ENCODE data around the gene TBC1D22A.
"Not testable (repeated sequence)": the region's sequence is repeated elsewhere in the genome, so short reads cannot be mapped to it uniquely, and the experiment has no call there.

The TBC1D22A gene

DNA sequence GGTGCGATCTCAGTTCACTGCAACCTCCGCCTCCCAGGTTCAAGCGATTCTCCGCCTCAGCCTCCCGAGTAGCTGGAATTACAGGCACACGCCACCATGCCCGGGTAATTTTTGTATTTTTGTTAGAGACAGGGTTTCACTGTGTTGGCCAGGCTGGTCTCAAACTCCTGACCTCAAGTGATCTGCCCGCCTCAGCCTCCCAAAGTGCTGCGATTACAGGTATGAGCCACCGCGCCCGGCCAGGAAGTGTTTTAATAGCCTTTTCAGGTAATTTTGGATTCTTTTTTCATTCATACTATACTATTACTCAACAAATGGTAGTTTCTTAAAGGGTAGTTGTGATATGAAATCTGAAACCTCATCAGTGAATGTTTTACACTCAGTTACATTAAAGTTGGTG is 216.2 kb downstream of the TBC1D22A start:
- DNase-seq: not testable (repeated sequence)

DNA sequence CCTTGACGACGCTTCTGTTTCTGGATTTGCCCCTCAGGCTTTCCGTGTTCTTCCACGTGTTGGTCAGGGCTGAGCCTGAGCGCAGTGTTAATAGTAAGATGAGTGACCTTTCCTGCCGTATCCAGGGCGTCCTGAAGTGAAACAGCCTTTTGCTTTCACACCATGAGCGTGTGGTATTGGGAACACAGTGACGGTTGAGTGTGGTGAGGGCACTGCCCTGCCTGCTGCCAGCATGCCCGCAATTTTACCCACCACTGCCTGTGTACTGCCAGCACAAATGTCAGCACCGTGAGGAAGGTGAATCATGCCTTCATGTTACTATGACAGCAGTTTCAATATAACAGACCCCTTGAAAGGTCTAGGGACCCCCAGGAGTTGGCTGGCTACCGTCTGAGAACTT is 217.1 kb downstream of the TBC1D22A start:
- DNase-seq: no peak

DNA sequence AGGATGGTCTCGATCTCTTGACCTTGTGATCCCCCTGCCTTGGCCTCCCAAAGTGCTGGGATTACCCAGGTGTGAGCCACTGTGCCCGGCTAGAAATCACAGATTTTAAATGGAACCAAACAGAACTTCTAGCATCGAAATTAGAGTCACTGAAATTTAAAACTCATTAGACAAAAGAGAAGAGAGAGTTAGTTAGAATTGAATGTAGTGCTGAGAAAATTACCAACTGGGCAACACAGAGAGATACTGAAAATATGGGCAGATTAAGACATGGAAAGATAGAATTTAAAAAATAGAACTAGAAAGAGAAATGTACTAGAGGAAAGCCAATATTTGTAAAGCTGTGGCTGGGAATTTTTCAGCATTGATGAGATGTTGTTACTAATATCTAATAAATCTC is 217.9 kb downstream of the TBC1D22A start:
- no peak for DNase-seq

DNA sequence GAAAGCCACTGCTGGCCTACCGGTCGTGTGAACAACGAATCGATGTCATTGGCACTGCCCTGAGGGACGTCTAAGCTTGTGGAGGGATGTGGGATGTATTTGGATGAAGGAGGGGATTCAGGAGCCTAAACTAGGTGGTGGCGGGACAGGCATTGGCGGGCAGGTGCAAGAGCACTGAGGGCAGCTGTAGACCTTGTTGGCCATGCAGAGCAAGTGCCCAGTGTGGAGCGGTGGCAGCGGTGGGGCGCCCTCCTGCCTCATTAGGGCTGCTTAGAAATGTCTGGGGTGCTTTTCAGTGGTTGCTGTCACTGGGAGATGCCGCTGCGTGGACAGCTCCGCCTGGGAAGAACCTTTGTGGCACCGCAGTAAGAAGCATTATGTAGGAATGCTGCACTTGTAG is 220.2 kb downstream of the TBC1D22A start:
- no peak for DNase-seq

DNA sequence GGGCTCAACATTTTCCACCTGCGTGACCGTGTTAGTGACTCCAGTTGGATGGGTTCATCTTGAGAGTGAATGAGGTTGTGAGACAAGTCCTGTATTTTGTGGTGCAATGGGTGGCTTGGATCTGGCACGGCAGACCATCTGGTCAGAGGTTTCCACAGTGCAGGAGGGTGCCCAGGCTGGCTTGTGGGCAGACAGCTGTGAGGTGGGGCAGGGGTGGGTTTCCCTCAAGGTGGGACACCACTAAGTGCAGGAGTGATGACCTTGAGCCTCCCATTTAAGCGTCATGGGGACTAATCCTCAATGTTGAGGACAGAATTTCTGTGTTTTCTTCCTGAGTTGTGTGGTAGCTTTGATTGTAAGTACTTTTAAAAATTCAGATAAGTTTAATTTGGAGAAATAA is 220.6 kb downstream of the TBC1D22A start:
- no peak for DNase-seq

DNA sequence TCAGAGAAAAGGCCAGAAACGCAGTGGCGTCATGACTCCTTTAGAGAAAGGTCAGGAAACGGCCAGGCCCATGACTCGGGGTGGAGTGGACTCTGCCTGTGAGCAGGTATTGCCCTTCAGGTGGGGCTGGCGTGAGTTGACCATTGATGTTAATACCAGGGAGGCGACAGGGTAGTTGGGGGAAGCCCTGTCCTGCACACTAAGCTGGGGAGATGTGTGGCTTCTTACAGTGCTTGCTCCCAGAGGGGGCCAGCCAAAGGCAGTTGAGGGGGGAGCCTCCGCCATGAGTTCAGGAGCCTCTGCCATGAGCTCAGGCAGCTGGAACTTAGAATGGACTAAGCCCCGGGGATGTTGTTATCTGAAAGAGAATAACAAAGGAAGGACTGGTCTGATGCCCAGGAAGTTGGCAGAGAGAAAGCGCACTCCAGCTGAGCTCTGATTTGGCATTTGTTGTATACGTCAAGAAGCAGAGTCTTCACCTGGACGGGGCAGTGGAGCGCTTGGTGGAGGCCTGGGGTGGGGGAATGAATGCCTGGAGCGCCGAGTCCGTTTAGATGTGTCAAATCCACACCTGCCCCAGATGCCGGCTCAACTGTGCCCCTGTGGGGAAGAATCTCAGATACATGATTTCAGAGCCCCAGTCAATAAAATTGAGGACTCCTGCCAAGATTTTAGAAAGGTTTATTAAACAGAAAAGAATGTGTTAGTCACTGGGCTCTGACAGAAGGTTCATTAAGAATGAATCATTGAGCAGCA is 222.5 kb downstream of the TBC1D22A start:
- no peak for DNase-seq

DNA sequence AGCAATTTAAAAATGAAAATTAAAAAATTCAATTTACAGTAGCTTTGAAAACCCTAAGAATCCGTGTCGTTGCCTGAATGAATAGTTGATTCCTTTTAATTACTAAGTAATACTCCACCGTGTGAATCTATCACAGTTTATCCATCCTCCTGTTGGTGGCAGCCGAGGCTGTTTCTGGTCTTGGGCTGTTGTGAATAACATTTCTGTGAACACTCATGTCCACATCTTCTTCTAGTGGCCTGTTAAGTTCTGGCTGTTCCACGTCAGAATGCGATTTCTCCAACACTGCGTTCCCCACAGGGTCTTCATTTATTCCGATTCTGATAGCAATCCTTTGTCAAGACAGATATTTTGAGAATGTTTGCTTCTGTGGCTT is 223.0 kb downstream of the TBC1D22A start:
- DNase-seq: no peak

DNA sequence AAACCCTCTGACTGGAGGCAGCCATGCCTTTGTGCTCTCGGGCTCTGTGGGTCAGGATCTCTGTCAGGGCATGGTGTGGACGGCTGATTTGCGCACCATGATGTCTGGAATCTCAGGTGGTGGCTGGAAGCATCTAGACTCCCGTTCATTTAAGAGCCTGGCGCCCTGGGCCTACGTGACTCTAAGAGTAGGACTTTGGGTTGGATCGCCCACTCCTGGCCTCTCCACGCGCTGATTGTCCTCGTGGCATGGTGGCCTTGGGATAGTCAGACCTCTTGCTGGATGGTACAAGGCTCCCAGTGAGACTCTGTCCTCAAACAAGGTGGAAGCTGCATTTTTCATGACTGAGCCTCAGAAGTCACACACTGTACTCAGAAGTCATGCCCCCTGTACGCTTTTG is 224.3 kb downstream of the TBC1D22A start:
- DNase-seq: no peak

DNA sequence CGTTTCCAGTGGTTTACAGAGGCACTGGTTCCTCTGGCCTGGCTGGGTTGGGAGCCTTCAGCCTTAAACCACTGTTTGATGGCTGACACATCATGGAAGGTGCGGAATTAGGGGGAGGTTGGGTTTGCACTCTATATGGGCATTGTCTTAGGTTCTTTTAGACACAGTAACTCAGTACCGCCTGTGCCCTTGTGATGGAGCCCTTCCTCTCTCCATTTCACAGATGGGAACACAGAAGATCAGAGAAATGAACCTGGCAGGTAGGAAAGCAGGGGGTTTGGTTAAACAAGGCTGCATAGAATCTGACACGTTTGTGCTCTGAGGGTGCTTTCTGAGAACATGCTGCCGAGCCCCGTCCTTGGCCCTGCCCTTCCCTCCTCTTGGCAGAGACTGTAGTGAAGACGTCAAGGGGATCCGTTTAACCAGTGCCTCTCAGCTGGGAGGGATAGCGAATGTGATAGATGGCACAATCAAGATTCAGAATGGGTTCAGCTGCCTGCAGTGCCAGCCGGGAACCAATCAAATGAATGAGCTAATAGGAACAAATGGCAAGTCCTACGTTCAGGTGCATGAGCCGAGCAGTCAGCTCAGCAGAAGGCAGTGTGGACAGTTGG is 228.6 kb downstream of the TBC1D22A start:
- DNase-seq: no peak

DNA sequence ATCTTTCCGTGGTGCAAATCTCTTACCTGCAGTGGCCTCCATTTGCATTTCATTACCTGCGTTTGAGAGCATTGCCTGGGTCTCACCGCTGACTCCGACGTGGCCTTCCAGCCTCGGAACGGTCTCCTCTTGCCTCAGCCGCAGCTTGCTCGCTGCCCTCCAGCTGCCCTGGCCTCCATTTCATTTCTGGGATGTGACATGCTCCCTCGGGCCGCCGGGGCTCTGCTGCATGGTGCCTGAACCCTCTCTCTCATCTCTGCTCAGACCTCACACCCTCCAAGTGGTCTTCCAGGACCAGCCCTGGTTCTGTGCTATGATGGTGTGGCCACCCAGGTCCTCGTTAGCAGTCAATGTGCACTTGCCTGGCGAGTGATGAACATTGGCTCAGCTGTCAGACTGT is 229.2 kb downstream of the TBC1D22A start:
- DNase-seq: no peak

DNA sequence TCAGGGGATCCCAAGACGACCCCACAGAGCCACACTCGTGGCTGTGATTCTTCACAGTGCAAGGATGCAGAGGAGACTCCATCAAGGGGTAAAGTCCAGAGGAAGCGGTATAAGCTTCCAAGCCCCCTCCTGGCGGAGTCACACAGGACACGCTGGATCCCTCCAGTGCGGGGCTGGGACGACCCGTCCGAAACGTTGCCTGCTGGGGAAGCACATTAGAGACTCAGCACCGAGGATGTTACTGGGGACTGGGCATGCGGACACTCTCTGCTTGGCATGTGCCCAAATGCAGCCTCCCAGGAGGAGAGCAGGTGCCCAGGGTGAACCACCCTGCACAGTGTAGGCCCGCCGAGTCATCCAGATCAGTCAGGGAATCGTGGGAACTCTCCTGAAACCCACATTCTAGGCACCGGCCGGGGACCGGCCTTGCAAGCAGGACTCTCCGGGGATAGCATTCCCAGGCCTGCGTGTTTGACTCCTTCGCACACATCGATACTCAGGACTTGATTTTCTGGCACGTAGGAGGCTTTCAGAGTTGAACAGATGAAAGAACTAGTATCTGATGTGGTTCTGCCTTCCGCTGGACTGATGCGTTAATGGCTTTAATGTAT is 229.8 kb downstream of the TBC1D22A start:
- DNase-seq: no peak

DNA sequence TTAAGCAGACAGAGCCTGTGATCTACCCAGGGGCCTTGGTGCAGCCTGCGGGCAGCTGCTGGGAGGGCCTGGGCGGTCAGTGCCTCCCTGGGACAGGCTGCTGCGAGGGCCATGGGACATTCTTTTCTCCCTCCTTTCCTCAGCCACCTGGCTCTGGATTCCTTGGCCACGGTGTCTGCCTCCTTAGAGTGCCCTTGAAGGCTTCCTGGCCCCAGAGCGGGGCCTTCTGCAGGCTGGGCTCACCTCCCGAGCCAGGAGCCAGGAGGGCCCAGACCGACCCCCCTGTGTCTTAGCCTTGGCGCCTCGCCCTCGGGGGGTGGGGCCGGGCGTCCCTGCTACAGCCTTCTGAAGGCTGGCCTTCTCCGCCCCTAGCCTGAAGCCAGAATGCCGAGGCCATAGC is 231.2 kb downstream of the TBC1D22A start:
- no peak for DNase-seq

DNA sequence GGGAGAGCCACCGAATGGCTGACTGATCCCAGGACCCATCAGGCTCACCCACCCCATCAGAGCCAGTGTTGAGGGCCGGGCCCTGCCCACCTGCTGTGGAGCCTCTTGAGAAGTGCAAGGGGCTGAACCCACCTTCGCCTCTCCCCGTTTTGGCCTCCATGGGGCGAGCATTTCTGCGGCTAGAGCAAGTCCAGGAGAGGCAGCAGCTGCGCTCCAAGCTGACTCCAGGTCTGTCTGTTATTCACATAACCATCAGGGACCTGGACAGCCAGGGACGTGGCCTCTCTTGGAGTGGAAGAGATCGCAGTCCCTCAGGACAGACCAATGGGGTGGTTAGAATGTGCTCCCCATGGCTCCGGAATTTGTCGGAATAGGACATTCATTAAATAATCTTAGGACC is 231.8 kb downstream of the TBC1D22A start:
- DNase-seq: no peak

DNA sequence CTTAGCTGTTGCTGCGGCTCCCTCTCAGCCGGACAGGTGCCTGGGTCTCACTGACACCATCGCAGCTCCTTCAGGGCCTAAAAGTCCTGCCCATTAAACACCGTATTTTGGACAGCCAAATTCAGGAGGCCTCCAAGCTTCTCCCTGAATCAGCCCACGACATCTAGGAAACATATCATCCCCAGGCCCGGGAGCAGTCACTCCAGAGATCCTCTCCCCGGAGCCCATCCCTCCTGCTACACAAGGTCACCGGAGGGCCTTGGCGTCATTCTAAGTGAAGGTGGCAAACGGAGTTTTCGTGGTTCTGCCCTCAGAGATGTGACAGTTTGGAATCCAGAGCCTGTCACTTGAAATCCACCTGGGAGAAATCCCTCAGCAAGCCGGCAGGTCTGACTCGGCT is 232.5 kb downstream of the TBC1D22A start:
- DNase-seq: no peak

DNA sequence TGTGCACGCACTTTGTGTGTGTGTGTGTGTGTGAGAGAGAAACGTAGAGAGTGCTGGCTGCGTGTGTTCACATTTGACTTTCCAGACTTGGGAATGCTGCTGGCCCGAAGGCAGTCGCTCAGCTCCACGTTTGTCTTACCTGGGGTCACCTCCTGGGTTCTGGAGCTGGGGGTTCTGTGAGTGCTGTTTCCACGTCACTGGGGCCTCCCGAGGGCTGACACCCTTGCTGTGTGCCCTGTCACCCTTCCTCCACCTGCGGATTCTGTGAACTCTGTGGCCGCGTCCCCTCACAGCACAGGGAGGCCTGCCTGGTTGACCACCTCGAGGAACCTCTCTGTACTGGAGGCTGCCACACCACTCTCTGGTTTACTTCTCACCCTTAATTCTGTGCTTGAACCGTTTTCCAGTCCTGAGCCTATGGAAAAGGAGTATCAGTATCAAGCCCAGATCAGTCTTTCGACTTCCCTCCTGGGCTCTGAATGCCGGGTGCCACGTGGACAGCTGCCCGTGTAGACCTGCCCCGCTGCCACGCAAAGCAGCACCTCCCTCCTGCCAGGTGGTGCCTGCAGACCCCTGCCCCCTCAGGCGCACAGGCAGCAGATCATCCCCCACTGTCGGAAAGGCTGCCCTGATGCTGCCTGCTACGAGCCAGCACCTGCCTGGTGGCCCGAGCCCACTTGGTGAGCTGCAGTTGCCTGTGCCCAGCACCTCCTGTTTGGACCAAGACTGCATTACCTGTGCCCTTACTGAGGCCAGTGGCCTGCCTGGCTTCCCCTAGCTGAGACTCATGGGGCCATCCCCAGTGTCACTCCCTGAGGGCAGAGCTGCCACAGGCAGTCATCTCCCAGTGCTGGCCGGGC is 233.3 kb downstream of the TBC1D22A start:
- DNase-seq: no peak

DNA sequence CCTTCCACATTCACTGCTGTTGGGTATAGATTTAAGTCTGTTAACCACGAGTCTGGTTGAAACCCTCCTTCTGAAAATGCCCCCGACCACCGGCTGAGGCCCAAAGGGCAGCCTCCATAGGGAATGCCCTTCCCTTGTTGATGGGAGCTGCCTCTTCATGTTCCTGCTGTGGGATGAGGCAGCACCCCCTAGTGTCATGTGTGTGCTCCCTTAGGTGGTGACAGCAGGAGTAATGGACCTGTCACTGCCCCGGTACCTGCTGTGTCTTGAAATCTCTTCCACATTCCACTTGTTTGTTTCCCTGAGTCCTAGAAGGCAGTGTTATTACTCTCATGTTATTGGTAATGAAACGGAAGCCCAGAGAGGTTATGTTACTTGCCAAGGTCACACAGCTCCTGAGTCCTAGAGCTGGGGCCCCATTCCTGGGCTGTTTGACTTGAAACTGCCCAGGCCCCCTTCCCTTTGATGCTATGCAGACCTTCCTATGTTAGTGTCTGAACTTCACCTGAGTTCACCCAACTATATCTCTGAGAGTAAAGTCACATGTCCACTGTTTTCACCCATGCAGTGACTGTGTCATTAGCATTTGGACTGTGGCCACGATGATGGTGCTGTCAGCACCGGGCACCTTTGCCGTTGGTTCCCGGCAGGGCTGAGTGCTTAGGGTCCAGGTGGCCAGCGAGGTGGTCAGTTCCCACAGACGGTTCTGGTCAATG is 234.3 kb downstream of the TBC1D22A start:
- DNase-seq: no peak

DNA sequence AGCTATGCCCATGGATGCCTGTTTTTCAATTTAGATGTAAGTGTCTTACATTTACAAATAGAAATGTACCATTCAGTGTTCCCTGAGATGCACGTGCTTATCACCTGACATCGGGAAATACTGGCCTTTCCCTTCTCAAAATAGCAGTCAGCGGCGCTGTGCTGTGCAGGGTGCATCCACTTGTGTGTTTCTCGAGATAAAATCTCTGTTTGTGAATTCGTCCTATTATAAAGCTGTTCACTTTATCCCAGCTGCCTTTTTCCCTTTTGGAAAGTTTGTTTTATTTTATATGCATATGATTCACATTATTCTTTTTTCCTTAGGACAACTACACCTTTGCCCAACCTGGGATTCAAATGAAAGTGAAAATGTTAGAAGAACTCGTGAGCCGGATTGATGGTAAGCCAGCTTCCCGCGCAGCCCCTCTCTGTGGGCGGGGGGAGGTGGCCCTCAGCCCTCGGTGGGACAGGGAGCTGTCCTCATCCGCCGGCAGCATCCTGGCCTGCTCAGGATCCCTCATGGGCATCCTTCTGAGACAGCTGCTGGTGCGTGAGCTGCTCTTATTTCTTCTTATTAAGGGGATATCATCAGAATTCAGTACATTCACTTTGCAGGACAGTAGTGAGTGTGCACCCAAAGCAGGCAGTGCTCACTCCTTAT is 235.0 kb downstream of the TBC1D22A start:
- no peak for DNase-seq

DNA sequence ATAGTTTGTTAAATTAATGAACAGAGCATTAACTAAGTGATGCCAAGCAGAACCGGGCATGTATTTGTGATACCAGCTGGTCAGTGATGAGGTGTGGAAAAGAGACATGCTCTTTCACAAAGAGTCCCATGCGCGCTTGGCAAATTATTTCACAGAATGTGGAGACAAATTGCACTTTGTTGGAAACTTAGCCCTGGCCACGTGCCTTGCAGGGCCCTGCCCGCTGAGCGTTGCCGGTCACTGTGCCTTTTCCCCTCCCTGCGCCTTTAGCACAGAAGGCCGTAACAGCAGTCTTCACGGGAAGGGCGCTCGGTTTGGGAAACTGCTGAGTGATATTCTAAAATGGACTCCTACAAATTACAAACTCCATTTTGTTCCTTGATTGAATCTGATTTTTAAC is 235.9 kb downstream of the TBC1D22A start:
- no peak for DNase-seq

DNA sequence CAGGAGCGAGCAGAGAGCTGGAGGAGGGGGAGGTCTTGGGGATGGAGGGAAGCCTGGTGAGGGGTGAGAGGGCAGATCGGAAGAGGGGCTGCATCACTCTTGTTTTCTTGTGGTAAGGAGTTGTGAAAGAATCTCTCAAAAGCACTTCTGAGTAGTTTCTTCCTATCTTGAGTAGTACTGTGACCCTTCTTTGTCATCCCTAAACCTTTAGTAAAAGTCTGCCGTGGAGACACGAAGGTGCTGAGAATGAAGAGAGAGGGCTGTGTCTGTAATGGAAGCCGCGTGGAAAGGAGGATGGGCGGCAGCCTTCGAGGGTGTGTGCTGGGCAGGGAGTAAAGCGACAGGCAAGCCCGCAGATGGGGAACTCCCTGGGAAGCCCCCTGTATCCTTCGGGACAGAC is 237.8 kb downstream of the TBC1D22A start:
- no peak for DNase-seq

DNA sequence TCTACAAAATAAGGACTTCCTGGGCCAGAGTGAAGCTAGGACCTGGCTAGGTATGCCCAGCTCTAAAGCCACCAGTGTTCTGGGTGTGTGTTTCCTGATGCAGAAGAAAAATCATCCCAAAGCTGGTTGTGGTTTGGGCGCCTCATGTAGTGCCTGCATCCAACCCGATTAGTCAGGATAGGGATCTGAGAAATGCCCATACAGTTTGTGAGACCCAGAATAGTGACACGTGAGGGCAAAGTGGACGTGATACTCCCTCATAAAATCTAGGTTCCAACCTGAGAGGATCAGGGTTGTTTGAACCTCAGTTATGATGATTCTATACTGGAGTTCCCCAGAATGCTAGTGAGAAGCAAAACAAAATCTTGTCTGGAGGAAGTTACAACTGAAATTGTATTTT is 238.4 kb downstream of the TBC1D22A start:
- DNase-seq: no peak

DNA sequence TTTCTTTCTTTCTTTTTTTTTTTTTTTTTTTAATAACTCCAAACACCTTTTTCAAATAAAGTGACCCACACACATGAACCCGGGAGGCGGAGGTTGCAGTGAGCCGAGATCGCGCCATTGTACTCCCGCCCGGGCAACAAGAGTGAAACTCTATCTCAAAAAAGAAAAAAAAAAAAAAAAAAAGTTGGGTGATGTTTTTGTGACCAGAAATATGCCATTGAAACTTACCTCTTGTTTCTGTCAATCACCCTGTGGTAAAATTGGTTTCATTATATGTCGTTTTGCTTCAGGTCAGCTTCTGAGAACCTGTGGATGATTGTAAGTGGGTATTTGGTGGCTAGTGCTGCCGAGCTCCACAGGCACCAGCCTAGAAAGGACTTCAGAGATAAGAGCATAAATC is 238.8 kb downstream of the TBC1D22A start:
- DNase-seq: no peak

DNA sequence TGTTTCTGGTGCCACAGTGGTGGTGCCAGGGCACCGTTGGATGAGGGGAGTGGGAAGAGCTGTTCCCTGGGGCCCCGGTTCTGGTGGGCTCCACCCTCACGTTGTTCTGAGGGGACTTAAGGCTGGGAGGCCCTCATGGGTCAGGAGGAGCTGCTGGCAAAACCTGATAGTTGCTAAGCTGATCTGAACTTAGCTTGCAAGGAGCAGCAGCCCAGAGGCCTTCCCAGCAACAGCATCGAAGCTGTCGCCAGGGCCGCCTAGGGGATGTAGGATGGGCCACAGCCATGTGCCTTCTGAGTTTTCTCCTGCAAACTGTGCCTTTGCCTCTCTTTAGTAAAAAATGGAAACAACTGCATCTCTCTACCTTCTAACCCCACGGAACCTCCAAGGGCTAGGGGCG is 240.2 kb downstream of the TBC1D22A start:
- DNase-seq: no peak
